ENCODE results near the gene NEBL. TPM values are rescaled to one million over a fixed set of nuclear protein-coding genes. Genes with fewer than 3 reads are reported as not detected.

NEBL gene
- total RNA-seq, 1 experiment from 2014 or later, result 55.2 TPM

- intact Hi-C loops (cut with micrococcal nuclease; ENCODE audit: unreplicated experiment), result no loop called here
- Mint-ChIP-seq H3K9me3 (ENCODE audit: unreplicated experiment) (no peaks in the 10 kb centered on the region), H3K27ac (ENCODE audit: unreplicated experiment) (no peak overlapping the region), H3K27me3 (ENCODE audit: insufficient read depth, unreplicated experiment) (no peaks in the 10 kb centered on the region), H3K36me3 (ENCODE audit: insufficient read depth, unreplicated experiment) (no peaks in the 10 kb centered on the region), H3K4me1 (ENCODE audit: low read depth, unreplicated experiment) (peaks cover 5% of the 10 kb centered on the region), H3K4me3 (ENCODE audit: unreplicated experiment) (no peak overlapping the region)
- no peaks in the 10 kb centered on the region for H3K27me3 ChIP-seq (replicated peaks; ENCODE audit: control insufficient read depth, insufficient read depth, low read length)
- POLR2A ChIA-PET, result no interaction called here
- H3K4me1 ChIP-seq, result no peaks in the 10 kb centered on the region
- BruUV-seq (replicated peaks), result no TSS peak
- no peaks in the 10 kb centered on the region for H3K9me3 ChIP-seq
- H3K36me3 ChIP-seq (ENCODE audit: control insufficient read depth, insufficient read depth, low read length), result no peaks in the 10 kb centered on the region
- DNase-seq, result no peak
- H3K4me3 ChIP-seq (ENCODE audit: low read depth, low read length), result no peak overlapping the region
- CTCF ChIA-PET, result no interaction called here
- TF ChIP-seq, protein P1, sequence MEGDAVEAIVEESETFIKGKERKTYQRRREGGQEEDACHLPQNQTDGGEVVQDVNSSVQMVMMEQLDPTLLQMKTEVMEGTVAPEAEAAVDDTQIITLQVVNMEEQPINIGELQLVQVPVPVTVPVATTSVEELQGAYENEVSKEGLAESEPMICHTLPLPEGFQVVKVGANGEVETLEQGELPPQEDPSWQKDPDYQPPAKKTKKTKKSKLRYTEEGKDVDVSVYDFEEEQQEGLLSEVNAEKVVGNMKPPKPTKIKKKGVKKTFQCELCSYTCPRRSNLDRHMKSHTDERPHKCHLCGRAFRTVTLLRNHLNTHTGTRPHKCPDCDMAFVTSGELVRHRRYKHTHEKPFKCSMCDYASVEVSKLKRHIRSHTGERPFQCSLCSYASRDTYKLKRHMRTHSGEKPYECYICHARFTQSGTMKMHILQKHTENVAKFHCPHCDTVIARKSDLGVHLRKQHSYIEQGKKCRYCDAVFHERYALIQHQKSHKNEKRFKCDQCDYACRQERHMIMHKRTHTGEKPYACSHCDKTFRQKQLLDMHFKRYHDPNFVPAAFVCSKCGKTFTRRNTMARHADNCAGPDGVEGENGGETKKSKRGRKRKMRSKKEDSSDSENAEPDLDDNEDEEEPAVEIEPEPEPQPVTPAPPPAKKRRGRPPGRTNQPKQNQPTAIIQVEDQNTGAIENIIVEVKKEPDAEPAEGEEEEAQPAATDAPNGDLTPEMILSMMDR (IDR thresholded peaks at IDR 0.05; ENCODE audit: insufficient read depth in 1 of 2, low read depth in 1 of 2, low read length in 1 of 2, severe bottlenecking in 1 of 2, unreplicated experiment in 1 of 2), result no peak
Measured at GRCh38 chr10:20817646-20818045, 79.5 kb downstream of the NEBL start.

DNA sequence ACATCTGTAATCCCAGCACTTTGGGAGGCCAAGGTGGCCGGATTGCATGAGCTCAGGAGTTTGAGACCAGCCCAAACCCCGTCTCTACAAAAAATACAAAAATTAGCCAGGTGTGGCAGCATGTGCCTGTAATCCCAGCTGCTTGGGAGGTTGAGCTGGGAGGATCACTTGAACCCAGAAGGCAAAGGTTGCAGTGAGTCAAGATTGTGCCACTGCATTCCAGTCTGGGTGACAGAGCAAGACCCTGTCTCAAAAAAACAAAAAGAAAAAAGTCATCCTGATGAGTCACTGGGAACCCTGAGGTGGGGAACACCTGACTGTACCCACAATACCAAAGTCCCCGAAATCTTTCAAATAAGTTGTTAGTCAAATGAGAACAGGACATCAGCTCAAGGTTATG lies 80.0 kb downstream of the NEBL start:
- H3K36me3 Mint-ChIP-seq (ENCODE audit: insufficient read depth, unreplicated experiment), result no peaks in the 10 kb centered on the region
- POLR2A ChIA-PET, result no interaction called here
- no peaks in the 10 kb centered on the region for H3K9me3 Mint-ChIP-seq (ENCODE audit: unreplicated experiment)
- H3K4me1 Mint-ChIP-seq (ENCODE audit: low read depth, unreplicated experiment), result peaks cover 5% of the 10 kb centered on the region
- H3K4me3 Mint-ChIP-seq (ENCODE audit: unreplicated experiment), result no peak overlapping the region
- H3K27me3 Mint-ChIP-seq (ENCODE audit: insufficient read depth, unreplicated experiment), result no peaks in the 10 kb centered on the region
- CTCF ChIA-PET, result no interaction called here
- H3K27ac Mint-ChIP-seq (ENCODE audit: unreplicated experiment), result no peak overlapping the region
- Histone ChIP-seq H3K36me3 (ENCODE audit: control insufficient read depth, insufficient read depth, low read length) (no peaks in the 10 kb centered on the region), H3K4me1 (no peaks in the 10 kb centered on the region), H3K4me3 (ENCODE audit: low read depth, low read length) (no peak overlapping the region), H3K27me3 (replicated peaks; ENCODE audit: control insufficient read depth, insufficient read depth, low read length) (no peaks in the 10 kb centered on the region), H3K9me3 (no peaks in the 10 kb centered on the region)
- BruUV-seq (replicated peaks), result no TSS peak
- intact Hi-C loops (cut with micrococcal nuclease; ENCODE audit: unreplicated experiment), result no loop called here
- TF ChIP-seq, protein P1 (IDR thresholded peaks at IDR 0.05; ENCODE audit: insufficient read depth in 1 of 2, low read depth in 1 of 2, low read length in 1 of 2, severe bottlenecking in 1 of 2, unreplicated experiment in 1 of 2), result no peak
- DNase-seq, result no peak

- H3K4me3 Mint-ChIP-seq (ENCODE audit: unreplicated experiment), result no peak overlapping the region
- BruUV-seq (replicated peaks), result no TSS peak
- Histone ChIP-seq H3K4me1 (no peaks in the 10 kb centered on the region), H3K36me3 (ENCODE audit: control insufficient read depth, insufficient read depth, low read length) (no peaks in the 10 kb centered on the region), H3K9me3 (no peaks in the 10 kb centered on the region), H3K4me3 (ENCODE audit: low read depth, low read length) (no peak overlapping the region), H3K27me3 (replicated peaks; ENCODE audit: control insufficient read depth, insufficient read depth, low read length) (no peaks in the 10 kb centered on the region)
- H3K27me3 Mint-ChIP-seq (ENCODE audit: insufficient read depth, unreplicated experiment), result no peaks in the 10 kb centered on the region
- H3K27ac Mint-ChIP-seq (ENCODE audit: unreplicated experiment), result no peak overlapping the region
- peaks cover 5% of the 10 kb centered on the region for H3K4me1 Mint-ChIP-seq (ENCODE audit: low read depth, unreplicated experiment)
- no peaks in the 10 kb centered on the region for H3K9me3 Mint-ChIP-seq (ENCODE audit: unreplicated experiment)
- DNase-seq, result no peak
- TF ChIP-seq, protein P1 (IDR thresholded peaks at IDR 0.05; ENCODE audit: insufficient read depth in 1 of 2, low read depth in 1 of 2, low read length in 1 of 2, severe bottlenecking in 1 of 2, unreplicated experiment in 1 of 2), result no peak
- intact Hi-C loops (cut with micrococcal nuclease; ENCODE audit: unreplicated experiment), result no loop called here
- ChIA-PET CTCF (no interaction called here), POLR2A (no interaction called here)
- H3K36me3 Mint-ChIP-seq (ENCODE audit: insufficient read depth, unreplicated experiment), result no peaks in the 10 kb centered on the region
Measured at GRCh38 chr10:20814116-20814515, 83.0 kb downstream of the NEBL start.

Measured in Caco-2 (cell line).